HepG2 (cell line): ENCODE results near the gene CDK1. TPM values are rescaled to one million over a fixed set of nuclear protein-coding genes. Genes with fewer than 3 reads are reported as not detected.
A peak's percentile ranks its signal among the peaks of the same experiment; 100 is the strongest.

Source experiments
- HNF4A ChIP-seq: sonication (generic); formaldehyde crosslinking; IDR thresholded peaks from 2 replicates; pipeline ENCODE4 v1.4.0; 2020; ENCODE audit warnings: missing genetic modification reagents
- IRF2 ChIP-seq: IDR thresholded peaks from 2 replicates; pipeline ENCODE4 v1.6.1; 2018; ENCODE audit warnings: missing genetic modification reagents, missing compliant biosample characterization
- JARID2 ChIP-seq: sonication (generic); formaldehyde crosslinking; IDR thresholded peaks from 2 replicates; pipeline ENCODE4 v1.8.1; 2023; ENCODE audit warnings: missing genetic modification reagents, inconsistent platforms; ENCODE audit not compliant: insufficient replicate concordance
- KAT8 ChIP-seq: IDR thresholded peaks from 2 replicates; pipeline ENCODE4 v1.6.1; 2016; ENCODE audit warnings: missing genetic modification reagents, missing compliant biosample characterization
- MBD4 ChIP-seq: IDR thresholded peaks from 2 replicates; pipeline ENCODE4 v1.6.1; 2012; ENCODE audit warnings: low read length, inconsistent platforms, borderline replicate concordance
- PAF1 ChIP-seq: IDR thresholded peaks from 2 replicates; pipeline ENCODE4 v1.6.1; 2016; ENCODE audit warnings: missing genetic modification reagents, missing compliant biosample characterization
- PHF20 ChIP-seq: sonication (generic); formaldehyde crosslinking; IDR thresholded peaks from 2 replicates; pipeline ENCODE4 v1.5.0; 2020; ENCODE audit warnings: mild to moderate bottlenecking, missing genetic modification reagents
- SAP130 ChIP-seq: IDR thresholded peaks from 2 replicates; pipeline ENCODE4 v1.6.1; 2016; ENCODE audit warnings: low read depth
- SMAD9 ChIP-seq: sonication (generic); formaldehyde crosslinking; IDR thresholded peaks from 2 replicates; pipeline ENCODE4 v1.5.1; 2020; ENCODE audit warnings: mild to moderate bottlenecking, missing genetic modification reagents
- ZBTB20 ChIP-seq: sonication (generic); formaldehyde crosslinking; IDR thresholded peaks from 2 replicates; pipeline ENCODE4 v1.8.1; 2023; ENCODE audit warnings: missing genetic modification reagents, low read depth, mild to moderate bottlenecking, borderline replicate concordance
- ZNF121 ChIP-seq: sonication (generic); formaldehyde crosslinking; IDR thresholded peaks from 2 replicates; pipeline ENCODE4 v1.5.0; 2020; ENCODE audit warnings: mild to moderate bottlenecking, missing genetic modification reagents
- ZNF20 ChIP-seq: sonication (generic); formaldehyde crosslinking; IDR thresholded peaks from 2 replicates; pipeline ENCODE4 v1.4.0; 2020; ENCODE audit warnings: mild to moderate bottlenecking, moderate library complexity, missing genetic modification reagents
- ZNF282 ChIP-seq: fragments of 450-650 bp; IDR thresholded peaks from 2 replicates; pipeline ENCODE4 v1.6.1; 2018; ENCODE audit not compliant: partially characterized antibody
- ZNF383 ChIP-seq: sonication (generic); formaldehyde crosslinking; IDR thresholded peaks from 2 replicates; pipeline ENCODE4 v1.4.0; 2020; ENCODE audit warnings: missing genetic modification reagents, mild to moderate bottlenecking, borderline replicate concordance
- ZNF563 ChIP-seq: sonication (generic); formaldehyde crosslinking; IDR thresholded peaks from 2 replicates; pipeline ENCODE4 v1.8.0; 2022; ENCODE audit warnings: mild to moderate bottlenecking, moderate library complexity, missing genetic modification reagents
- ZNF790 ChIP-seq: sonication (generic); formaldehyde crosslinking; IDR thresholded peaks from 2 replicates; pipeline ENCODE4 v1.8.0; 2022; ENCODE audit warnings: missing genetic modification reagents, mild to moderate bottlenecking, borderline replicate concordance
- ZNF816 ChIP-seq: sonication (generic); formaldehyde crosslinking; IDR thresholded peaks from 2 replicates; pipeline ENCODE4 v1.8.0; 2022; ENCODE audit warnings: missing genetic modification reagents, mild to moderate bottlenecking, borderline replicate concordance
- polyA plus RNA-seq, 8 experiments: library from polyadenylated mRNA; depleted of rRNA in 3 of 8; stranded (reverse) in 7 of 8; unstranded in 1 of 8; fragments of >200 nt; fragmentation: Illumina TruSeq in 4 of 8; extraction: Trizol in 4 of 8; gene quantifications; 2 replicates each; pipeline versions ENCODE4 v1.2.1 to v1.2.3, GENCODE V29; 2011 to 2016; ENCODE audit warnings: low read depth in 4 of 8, missing spikeins in 1 of 8, mixed read lengths in 1 of 8; ENCODE audit not compliant: insufficient read depth in 1 of 8
- total RNA-seq, 5 experiments: library from RNA; depleted of rRNA; stranded (reverse); fragments of >200 nt; fragmentation: Illumina TruSeq; extraction: Trizol; gene quantifications; 2 replicates each; pipeline ENCODE4 v1.2.3, GENCODE V29; 2016; ENCODE audit warnings: low read depth in 1 of 5
- TF ChIP-seq, protein P1 (sequence below): sonication (generic); formaldehyde crosslinking; IDR thresholded peaks from 2 replicates; pipeline ENCODE4 v1.8.0; 2022; ENCODE audit warnings: low read depth, missing genetic modification reagents
- TF ChIP-seq, protein P2 (sequence below), 2 experiments: IDR thresholded peaks; 2 replicates each; pipeline ENCODE4 v1.6.1; 2011 to 2012; ENCODE audit warnings: low read length in 2 of 2, borderline replicate concordance in 1 of 2, low read depth in 1 of 2, mild to moderate bottlenecking in 1 of 2, moderate library complexity in 1 of 2
- TF ChIP-seq, protein P3 (sequence below): sonication (generic); formaldehyde crosslinking; IDR thresholded peaks from 2 replicates; pipeline ENCODE4 v1.8.1; 2023; ENCODE audit warnings: mild to moderate bottlenecking, missing genetic modification reagents, borderline replicate concordance
- TF ChIP-seq, protein P4 (sequence below): sonication (generic); formaldehyde crosslinking; conservative IDR thresholded peaks from 2 replicates; pipeline ENCODE4 v1.8.0; 2022; ENCODE audit warnings: low read depth, missing genetic modification reagents
- TF ChIP-seq, protein P5 (sequence below): IDR thresholded peaks from 2 replicates; pipeline ENCODE4 v1.6.1; 2016; ENCODE audit warnings: missing compliant biosample characterization, missing genetic modification reagents, borderline replicate concordance

Gene CDK1
- total and polyA plus RNA-seq, 2 of the 13 experiments (the other 11 are each of a cell fraction or from before 2014, with no cell fraction given), result 42.6 to 132 TPM

DNA sequence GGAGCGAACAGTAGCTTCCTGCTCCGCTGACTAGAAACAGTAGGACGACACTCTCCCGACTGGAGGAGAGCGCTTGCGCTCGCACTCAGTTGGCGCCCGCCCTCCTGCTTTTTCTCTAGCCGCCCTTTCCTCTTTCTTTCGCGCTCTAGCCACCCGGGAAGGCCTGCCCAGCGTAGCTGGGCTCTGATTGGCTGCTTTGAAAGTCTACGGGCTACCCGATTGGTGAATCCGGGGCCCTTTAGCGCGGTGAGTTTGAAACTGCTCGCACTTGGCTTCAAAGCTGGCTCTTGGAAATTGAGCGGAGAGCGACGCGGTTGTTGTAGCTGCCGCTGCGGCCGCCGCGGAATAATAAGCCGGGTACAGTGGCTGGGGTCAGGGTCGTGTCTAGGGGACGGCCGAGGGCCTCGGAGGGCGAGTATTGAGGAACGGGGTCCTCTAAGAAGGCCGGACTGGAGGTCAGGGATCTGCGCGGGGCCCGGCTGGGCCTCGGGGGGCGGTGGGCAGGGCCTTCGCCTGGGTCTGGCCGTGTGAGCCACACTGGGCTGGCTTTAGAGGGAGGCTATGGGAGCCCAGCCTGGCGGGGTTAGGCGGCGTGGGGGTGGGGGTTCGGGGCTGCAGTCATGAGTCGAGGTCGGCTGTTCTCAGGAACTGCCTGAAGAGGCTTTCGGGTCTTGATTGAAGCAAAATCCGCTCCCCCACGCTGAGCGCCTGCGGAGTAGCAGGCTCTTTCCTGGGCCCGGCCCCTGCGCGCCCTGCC is at the start of gene CDK1 (continued):
- TF ChIP-seq ZNF790, result 0 out of 2 replicates have a peak, but pooled peaks have one; percentile 42
- no peak for TF ChIP-seq MBD4
- TF ChIP-seq SMAD9 (CRISPR knock-in tag), result no peak
- no peak for TF ChIP-seq JARID2
- peak; percentile 70 for TF ChIP-seq IRF2 (CRISPR knock-in tag)
- TF ChIP-seq SAP130 (CRISPR knock-in tag), result peak; percentile 99
- 0 out of 2 replicates have a peak, but pooled peaks have one; percentile 26 for TF ChIP-seq ZNF563 (CRISPR knock-in tag)
- TF ChIP-seq KAT8 (CRISPR knock-in tag), result peak; percentile 67
- peak; percentile 61; the same call in 1 of the 2 replicates for TF ChIP-seq ZNF816 (CRISPR knock-in tag)
- no peak for TF ChIP-seq ZNF282
- no peak for TF ChIP-seq ZBTB20
- TF ChIP-seq ZNF121 (CRISPR knock-in tag), result no peak
- no peak for TF ChIP-seq HNF4A (CRISPR knock-in tag)
- TF ChIP-seq, protein P1, sequence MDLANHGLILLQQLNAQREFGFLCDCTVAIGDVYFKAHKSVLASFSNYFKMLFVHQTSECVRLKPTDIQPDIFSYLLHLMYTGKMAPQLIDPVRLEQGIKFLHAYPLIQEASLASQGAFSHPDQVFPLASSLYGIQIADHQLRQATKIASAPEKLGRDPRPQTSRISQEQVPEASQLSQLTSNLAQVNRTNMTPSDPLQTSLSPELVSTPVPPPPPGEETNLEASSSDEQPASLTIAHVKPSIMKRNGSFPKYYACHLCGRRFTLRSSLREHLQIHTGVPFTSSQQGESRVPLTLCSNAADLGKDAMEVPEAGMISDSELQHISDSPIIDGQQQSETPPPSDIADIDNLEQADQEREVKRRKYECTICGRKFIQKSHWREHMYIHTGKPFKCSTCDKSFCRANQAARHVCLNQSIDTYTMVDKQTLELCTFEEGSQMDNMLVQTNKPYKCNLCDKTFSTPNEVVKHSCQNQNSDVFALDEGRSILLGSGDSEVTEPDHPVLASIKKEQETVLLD (CRISPR knock-in tag), result peak; percentile 79
- no peak; the same call in 1 of the 2 replicates for TF ChIP-seq PHF20 (CRISPR knock-in tag)
- TF ChIP-seq ZNF20 (CRISPR knock-in tag), result no peak
- TF ChIP-seq, protein P2, sequence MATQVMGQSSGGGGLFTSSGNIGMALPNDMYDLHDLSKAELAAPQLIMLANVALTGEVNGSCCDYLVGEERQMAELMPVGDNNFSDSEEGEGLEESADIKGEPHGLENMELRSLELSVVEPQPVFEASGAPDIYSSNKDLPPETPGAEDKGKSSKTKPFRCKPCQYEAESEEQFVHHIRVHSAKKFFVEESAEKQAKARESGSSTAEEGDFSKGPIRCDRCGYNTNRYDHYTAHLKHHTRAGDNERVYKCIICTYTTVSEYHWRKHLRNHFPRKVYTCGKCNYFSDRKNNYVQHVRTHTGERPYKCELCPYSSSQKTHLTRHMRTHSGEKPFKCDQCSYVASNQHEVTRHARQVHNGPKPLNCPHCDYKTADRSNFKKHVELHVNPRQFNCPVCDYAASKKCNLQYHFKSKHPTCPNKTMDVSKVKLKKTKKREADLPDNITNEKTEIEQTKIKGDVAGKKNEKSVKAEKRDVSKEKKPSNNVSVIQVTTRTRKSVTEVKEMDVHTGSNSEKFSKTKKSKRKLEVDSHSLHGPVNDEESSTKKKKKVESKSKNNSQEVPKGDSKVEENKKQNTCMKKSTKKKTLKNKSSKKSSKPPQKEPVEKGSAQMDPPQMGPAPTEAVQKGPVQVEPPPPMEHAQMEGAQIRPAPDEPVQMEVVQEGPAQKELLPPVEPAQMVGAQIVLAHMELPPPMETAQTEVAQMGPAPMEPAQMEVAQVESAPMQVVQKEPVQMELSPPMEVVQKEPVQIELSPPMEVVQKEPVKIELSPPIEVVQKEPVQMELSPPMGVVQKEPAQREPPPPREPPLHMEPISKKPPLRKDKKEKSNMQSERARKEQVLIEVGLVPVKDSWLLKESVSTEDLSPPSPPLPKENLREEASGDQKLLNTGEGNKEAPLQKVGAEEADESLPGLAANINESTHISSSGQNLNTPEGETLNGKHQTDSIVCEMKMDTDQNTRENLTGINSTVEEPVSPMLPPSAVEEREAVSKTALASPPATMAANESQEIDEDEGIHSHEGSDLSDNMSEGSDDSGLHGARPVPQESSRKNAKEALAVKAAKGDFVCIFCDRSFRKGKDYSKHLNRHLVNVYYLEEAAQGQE (IDR thresholded peaks at IDR 0.05; ENCODE audit: borderline replicate concordance in 1 of 2, low read depth in 1 of 2, low read length in 2 of 2), result no peak
- TF ChIP-seq, protein P3, sequence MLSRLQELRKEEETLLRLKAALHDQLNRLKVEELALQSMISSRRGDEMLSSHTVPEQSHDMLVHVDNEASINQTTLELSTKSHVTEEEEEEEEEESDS (CRISPR knock-in tag), result peak; percentile 86
- no peak for TF ChIP-seq PAF1
- no peak for TF ChIP-seq ZNF383 (CRISPR knock-in tag)
- TF ChIP-seq, protein P4, sequence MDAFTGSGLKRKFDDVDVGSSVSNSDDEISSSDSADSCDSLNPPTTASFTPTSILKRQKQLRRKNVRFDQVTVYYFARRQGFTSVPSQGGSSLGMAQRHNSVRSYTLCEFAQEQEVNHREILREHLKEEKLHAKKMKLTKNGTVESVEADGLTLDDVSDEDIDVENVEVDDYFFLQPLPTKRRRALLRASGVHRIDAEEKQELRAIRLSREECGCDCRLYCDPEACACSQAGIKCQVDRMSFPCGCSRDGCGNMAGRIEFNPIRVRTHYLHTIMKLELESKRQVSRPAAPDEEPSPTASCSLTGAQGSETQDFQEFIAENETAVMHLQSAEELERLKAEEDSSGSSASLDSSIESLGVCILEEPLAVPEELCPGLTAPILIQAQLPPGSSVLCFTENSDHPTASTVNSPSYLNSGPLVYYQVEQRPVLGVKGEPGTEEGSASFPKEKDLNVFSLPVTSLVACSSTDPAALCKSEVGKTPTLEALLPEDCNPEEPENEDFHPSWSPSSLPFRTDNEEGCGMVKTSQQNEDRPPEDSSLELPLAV, result 0 out of 2 replicates have a peak, but pooled peaks have one; percentile 57
- TF ChIP-seq, protein P5, sequence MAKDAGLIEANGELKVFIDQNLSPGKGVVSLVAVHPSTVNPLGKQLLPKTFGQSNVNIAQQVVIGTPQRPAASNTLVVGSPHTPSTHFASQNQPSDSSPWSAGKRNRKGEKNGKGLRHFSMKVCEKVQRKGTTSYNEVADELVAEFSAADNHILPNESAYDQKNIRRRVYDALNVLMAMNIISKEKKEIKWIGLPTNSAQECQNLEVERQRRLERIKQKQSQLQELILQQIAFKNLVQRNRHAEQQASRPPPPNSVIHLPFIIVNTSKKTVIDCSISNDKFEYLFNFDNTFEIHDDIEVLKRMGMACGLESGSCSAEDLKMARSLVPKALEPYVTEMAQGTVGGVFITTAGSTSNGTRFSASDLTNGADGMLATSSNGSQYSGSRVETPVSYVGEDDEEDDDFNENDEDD (CRISPR knock-in tag), result peak; percentile 98
